CD4-positive, alpha-beta T cell (primary cell): ENCODE results near the gene RGS12. TPM values are rescaled to one million over a fixed set of nuclear protein-coding genes. Genes with fewer than 3 reads are reported as not detected.

Experiments
- ATAC-seq: fragments of 200-7000 bp; cut with Tn5 transposase; one replicate; pipeline ENCODE4 v1.10.0; 2022; ENCODE audit warnings: mild to moderate bottlenecking; ENCODE audit not compliant: poor library complexity
- CTCF ChIA-PET: fragments of 350-600 bp; sonication (Branson Sonifier 250); formaldehyde crosslinking; loops from one replicate; lab custom pipeline; 2021; ENCODE audit warnings: antibody characterized with exemption, inconsistent platforms; lab: Charles Lee
- POLR2A ChIA-PET: fragments of 350-600 bp; sonication (Branson Sonifier 250); formaldehyde crosslinking; loops from one replicate; lab custom pipeline; 2021; ENCODE audit warnings: antibody characterized with exemption, inconsistent platforms; lab: Charles Lee
- DNase-seq, 14 experiments: peaks; one replicate each; pipeline ENCODE4 v3.0.0-alpha.2; 2013 to 2020; ENCODE audit warnings: mixed read lengths in 2 of 14
- H3K27ac ChIP-seq, 2 donors: one replicate each; pipeline versions ENCODE4 v1.5.1 to v1.7.0; 2013; ENCODE audit warnings: low read length in 2 of 2, low read depth in 1 of 2, mild to moderate bottlenecking in 1 of 2
- H3K27me3 ChIP-seq, 2 experiments: 1 replicate in 1 of 2; 2 replicates in 1 of 2; pipeline versions ENCODE4 v1.6.1 to v1.7.0; 2013; ENCODE audit warnings: low read length in 2 of 2, control low read depth in 1 of 2, mild to moderate bottlenecking in 1 of 2, moderate library complexity in 1 of 2; ENCODE audit not compliant: insufficient read depth in 2 of 2, control insufficient read depth in 1 of 2
- H3K36me3 ChIP-seq: one replicate; pipeline ENCODE4 v1.6.1; 2013; ENCODE audit warnings: low read length, control low read depth; ENCODE audit not compliant: insufficient read depth
- H3K4me1 ChIP-seq: one replicate; pipeline ENCODE4 v1.6.1; 2013; ENCODE audit warnings: low read length, control low read depth; ENCODE audit not compliant: insufficient read depth
- H3K4me3 ChIP-seq: one replicate; pipeline ENCODE4 v1.5.1; 2013; ENCODE audit warnings: mild to moderate bottlenecking, low read length, moderate library complexity
- H3K9me3 ChIP-seq, 2 experiments: 1 replicate in 1 of 2; 2 replicates in 1 of 2; pipeline versions ENCODE4 v1.6.1 to v1.7.0; 2013; ENCODE audit warnings: low read length in 2 of 2, mild to moderate bottlenecking in 2 of 2, control low read depth in 1 of 2, moderate library complexity in 1 of 2; ENCODE audit not compliant: control insufficient read depth in 1 of 2, insufficient read depth in 1 of 2
- H3K27ac Mint-ChIP-seq: one replicate; pipeline ENCODE4 v1.8.0; 2020; ENCODE audit warnings: mixed read lengths
- H3K27me3 Mint-ChIP-seq: one replicate; pipeline ENCODE4 v1.8.0; 2021; ENCODE audit warnings: mixed read lengths
- H3K36me3 Mint-ChIP-seq: one replicate; pipeline ENCODE4 v1.8.0; 2021; ENCODE audit warnings: low read depth, mixed read lengths
- H3K4me1 Mint-ChIP-seq: one replicate; pipeline ENCODE4 v1.8.0; 2021; ENCODE audit warnings: low read depth, mixed read lengths
- H3K4me3 Mint-ChIP-seq: one replicate; pipeline ENCODE4 v1.8.0; 2020; ENCODE audit warnings: mild to moderate bottlenecking, mixed read lengths
- H3K9me3 Mint-ChIP-seq: one replicate; pipeline ENCODE4 v1.8.0; 2020; ENCODE audit warnings: mixed read lengths
- intact Hi-C, 2 experiments: fragments of 100-400 bp; cut with DNase I in 1 of 2; cut with micrococcal nuclease in 1 of 2; formaldehyde crosslinking; loops; one replicate each; pipeline versions ENCODE4 v1.15.1 to v1.9.0; 2023 to 2025; cut with DNase I, micrococcal nuclease
- total RNA-seq, 174 experiments: library from RNA in 2 of 174; stranded (reverse) in 2 of 174; gene quantifications; one replicate each; pipeline ENCODE4 v1.2.3 and lab custom pipeline; 2021 to 2026
- TF ChIP-seq, protein P1 (sequence below): fragments of 200-600 bp; IDR thresholded peaks from one replicate; pipeline ENCODE4 v1.8.0; 2022; ENCODE audit warnings: antibody characterized with exemption, mild to moderate bottlenecking

RGS12 gene
- total RNA-seq, 2 experiments from 2014 or later = 14.1 to 16.9 TPM

DNA sequence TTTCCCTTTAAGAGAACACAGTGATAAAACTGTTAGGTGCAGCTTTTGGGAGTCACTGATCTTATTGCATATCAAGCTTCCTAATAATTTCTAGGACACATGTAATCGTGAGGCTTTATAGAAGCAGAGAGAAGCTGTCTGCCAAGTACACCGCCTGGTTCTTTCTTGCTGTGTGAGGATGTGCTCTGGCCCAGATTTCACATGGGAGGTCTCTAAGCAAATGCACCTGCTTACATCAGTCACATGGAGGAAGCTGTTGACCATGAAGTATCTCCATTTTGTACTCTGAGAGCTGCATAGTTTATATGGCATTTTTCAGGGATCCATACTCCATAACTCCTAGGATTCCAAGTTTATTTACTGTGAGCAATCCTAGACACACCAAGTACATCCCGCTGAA lies 37.1 kb downstream of the RGS12 start:
- TF ChIP-seq, protein P1, sequence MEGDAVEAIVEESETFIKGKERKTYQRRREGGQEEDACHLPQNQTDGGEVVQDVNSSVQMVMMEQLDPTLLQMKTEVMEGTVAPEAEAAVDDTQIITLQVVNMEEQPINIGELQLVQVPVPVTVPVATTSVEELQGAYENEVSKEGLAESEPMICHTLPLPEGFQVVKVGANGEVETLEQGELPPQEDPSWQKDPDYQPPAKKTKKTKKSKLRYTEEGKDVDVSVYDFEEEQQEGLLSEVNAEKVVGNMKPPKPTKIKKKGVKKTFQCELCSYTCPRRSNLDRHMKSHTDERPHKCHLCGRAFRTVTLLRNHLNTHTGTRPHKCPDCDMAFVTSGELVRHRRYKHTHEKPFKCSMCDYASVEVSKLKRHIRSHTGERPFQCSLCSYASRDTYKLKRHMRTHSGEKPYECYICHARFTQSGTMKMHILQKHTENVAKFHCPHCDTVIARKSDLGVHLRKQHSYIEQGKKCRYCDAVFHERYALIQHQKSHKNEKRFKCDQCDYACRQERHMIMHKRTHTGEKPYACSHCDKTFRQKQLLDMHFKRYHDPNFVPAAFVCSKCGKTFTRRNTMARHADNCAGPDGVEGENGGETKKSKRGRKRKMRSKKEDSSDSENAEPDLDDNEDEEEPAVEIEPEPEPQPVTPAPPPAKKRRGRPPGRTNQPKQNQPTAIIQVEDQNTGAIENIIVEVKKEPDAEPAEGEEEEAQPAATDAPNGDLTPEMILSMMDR = no peak
- Histone ChIP-seq H3K27me3 (no peaks in the 10 kb centered on the region), H3K4me1 (no peaks in the 10 kb centered on the region), H3K36me3 (no peaks in the 10 kb centered on the region), H3K4me3 (no peak overlapping the region), H3K9me3 (no peaks in the 10 kb centered on the region), H3K27ac (no peak overlapping the region)
- peaks cover 22% of the 10 kb centered on the region for H3K4me1 Mint-ChIP-seq
- H3K9me3 Mint-ChIP-seq = no peaks in the 10 kb centered on the region
- intact Hi-C loops = no loop called here
- H3K27ac Mint-ChIP-seq = no peak overlapping the region
- CTCF ChIA-PET = no interaction called here
- ATAC-seq (no peak), DNase-seq (no peak)
- H3K36me3 Mint-ChIP-seq = no peaks in the 10 kb centered on the region
- POLR2A ChIA-PET = no interaction called here
- no peak overlapping the region for H3K4me3 Mint-ChIP-seq
- no peaks in the 10 kb centered on the region for H3K27me3 Mint-ChIP-seq

DNA sequence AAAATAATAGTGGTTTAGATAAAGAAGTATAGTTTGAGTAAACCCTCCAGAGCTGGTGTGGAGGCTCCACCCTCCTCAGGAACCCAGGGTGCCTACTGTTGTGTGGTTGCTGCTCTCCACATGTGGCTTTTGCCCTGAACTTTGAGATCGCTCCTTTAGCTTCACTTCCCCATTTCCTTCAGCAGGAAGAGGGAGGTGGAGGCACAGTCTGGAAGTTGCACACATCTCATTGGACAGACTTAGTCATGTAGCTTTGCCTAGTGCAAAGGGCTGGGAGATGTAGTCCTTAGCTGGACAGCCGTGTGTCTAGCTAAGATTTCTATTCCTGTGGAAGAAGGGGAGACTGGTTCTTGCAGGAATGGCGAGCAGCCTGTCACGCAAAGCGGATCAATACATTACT lies 37.9 kb downstream of the RGS12 start:
- ChIA-PET POLR2A (no interaction called here), CTCF (interaction anchor here (1.5 kb wide), 1 partner anchor 16 kb away, joined by 3 read pairs; no protein-coding TSS in a partner anchor)
- H3K4me3 ChIP-seq = no peak overlapping the region
- no peaks in the 10 kb centered on the region for H3K27me3 ChIP-seq
- DNase-seq = no peak
- no peaks in the 10 kb centered on the region for H3K9me3 Mint-ChIP-seq
- H3K4me1 ChIP-seq = no peaks in the 10 kb centered on the region
- no peak overlapping the region for H3K4me3 Mint-ChIP-seq
- H3K27ac Mint-ChIP-seq = no peak overlapping the region
- peaks cover 21% of the 10 kb centered on the region for H3K4me1 Mint-ChIP-seq
- no peaks in the 10 kb centered on the region for H3K27me3 Mint-ChIP-seq
- H3K9me3 ChIP-seq = no peaks in the 10 kb centered on the region
- no peaks in the 10 kb centered on the region for H3K36me3 ChIP-seq
- intact Hi-C loops = no loop called here
- no peak for ATAC-seq
- no peak overlapping the region for H3K27ac ChIP-seq
- TF ChIP-seq, protein P1 = no peak
- H3K36me3 Mint-ChIP-seq = no peaks in the 10 kb centered on the region

DNA sequence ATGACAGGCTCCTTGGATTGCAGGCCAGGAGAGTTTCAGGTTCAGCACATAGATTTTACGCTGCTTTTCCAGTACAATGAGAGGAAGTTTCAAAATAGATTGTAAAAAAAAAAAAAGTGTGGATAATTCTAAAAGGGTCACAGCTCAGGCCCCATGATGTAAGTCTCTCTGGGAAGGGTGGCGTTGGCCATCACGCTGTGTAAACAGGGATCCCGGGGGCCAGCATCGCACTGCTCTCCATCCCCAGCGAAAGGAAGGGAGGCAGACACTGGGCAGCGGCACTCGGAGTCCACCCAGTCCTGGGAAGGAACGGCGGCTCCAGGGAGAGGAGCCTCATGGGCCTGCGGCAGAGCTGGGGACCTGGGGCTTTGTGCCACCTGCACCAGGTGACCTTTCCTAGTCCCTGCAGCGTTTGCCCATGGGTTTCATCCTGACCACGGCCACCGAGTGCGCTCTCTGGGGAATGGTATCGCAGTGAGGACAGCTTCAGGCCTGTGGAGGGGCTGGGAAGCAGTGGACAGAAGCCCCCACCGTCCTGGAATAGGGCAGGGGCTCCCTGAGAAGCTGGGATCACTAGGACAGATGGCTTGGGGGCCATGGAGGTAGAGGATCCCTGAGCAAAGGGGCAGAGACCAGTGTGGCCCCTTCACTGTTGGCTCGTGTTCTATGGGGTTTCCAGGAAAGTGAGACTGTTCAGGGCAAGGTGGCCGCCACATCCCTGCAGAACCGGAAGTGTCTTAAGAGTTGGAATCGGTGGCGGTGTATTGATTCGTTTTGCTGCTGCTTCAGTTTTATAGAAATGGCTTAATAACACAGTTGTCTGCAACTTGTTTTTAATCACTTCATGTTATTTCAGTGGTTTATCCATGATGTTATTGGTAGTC lies 38.9 kb downstream of the RGS12 start:
- no peak overlapping the region for H3K27ac ChIP-seq
- TF ChIP-seq, protein P1 = no peak
- Mint-ChIP-seq H3K36me3 (no peaks in the 10 kb centered on the region), H3K27ac (no peak overlapping the region), H3K4me3 (no peak overlapping the region), H3K4me1 (peaks cover 15% of the 10 kb centered on the region), H3K27me3 (no peaks in the 10 kb centered on the region), H3K9me3 (no peaks in the 10 kb centered on the region)
- H3K4me3 ChIP-seq = no peak overlapping the region
- ChIA-PET POLR2A (no interaction called here), CTCF (interaction anchor here (1.5 kb wide), 1 partner anchor 15 kb away, joined by 3 read pairs; no protein-coding TSS in a partner anchor)
- no peaks in the 10 kb centered on the region for H3K36me3 ChIP-seq
- ATAC-seq (no peak), DNase-seq (no peak)
- H3K27me3 ChIP-seq = no peaks in the 10 kb centered on the region
- no peaks in the 10 kb centered on the region for H3K4me1 ChIP-seq
- H3K9me3 ChIP-seq = no peaks in the 10 kb centered on the region
- intact Hi-C loops = no loop called here
